Measurements from ENCODE around the gene PMIS2.

DNA sequence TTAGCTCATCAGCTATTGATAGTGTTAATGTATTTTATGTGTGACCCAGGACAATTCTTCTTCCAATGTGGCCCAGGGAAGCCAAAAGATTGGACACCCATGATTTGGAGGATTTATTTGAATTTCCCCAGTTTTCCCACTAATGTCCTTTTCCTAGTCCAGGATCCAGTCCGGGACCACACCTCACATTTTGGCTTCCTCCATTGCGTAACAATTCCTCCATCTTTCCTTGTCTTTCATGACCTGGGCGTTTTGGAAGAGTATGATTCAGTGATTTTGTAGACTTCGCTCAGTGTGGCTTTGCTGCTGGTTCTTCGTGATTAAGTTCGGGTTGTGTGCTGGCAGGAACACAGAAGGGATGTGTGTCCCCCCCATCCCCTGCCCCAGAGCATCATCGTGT is 19.2 kb upstream of the PMIS2 start:
- TF ChIP-seq EZH2 (IDR thresholded peaks at IDR 0.05) (no peak), POLR2AphosphoS5 (IDR thresholded peaks at IDR 0.05; ENCODE audit: borderline replicate concordance, low read depth, low read length) (no peak)
